ENCODE measurements around the gene NOS1AP.
"Not testable (repeated sequence)": the region's sequence is repeated elsewhere in the genome, so short reads cannot be mapped to it uniquely, and the experiment has no call there.

Gene NOS1AP

GRCh38 chr1:162197041-162197531, 127.6 kb downstream of the NOS1AP start:
- TF ChIP-seq CTCF (conservative IDR thresholded peaks at IDR 0.05): no peak
- TF ChIP-seq ZFX (IDR thresholded peaks at IDR 0.05): no peak

DNA sequence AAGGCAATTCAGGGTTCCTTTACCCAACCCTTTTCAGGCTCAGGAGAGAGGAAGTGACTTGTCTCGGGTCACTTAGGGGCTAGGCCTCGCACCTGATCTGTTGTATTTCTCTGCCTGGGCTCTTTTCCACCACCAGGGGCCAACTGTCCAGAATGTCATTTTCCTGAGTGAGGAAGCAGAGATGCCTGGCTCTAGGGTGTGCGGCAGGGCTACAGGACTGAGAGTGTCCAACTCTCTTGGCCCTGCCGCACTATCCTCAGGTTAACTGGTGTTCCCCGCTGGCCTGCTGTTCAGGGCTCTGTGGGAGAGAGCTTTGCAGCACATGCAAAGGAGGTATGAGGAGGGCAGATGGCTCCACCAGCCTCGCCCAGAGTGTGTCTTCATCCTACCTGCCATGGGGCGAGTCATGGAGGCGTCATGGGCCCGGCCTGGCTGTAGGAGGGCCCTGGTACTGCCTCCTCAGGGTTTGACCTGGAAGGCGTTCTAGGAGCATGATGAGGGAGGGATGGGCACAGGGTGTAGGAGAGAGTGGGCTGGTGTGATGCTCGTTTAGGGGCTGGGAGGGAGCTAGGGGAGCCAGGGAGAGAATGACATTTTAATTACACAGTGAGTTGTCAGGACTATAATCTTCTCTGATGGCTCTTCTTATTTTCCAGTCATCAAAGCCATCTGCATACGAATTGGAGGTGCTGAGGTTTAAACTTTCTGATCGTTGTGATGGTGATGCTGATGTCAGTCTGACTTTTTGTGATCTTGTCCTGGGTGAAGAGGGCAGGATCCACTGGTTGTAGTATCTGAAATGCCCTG, 128.3 kb downstream of the NOS1AP start:
- TF ChIP-seq CTCF (conservative IDR thresholded peaks at IDR 0.05): no peak
- no peak for TF ChIP-seq ZFX (IDR thresholded peaks at IDR 0.05)
- H3K27ac ChIP-seq: no peak overlapping the region

More at GRCh38 chr1:162197041-162197531, 127.6 kb downstream of the NOS1AP start:
- H3K27ac ChIP-seq: no peak overlapping the region

DNA sequence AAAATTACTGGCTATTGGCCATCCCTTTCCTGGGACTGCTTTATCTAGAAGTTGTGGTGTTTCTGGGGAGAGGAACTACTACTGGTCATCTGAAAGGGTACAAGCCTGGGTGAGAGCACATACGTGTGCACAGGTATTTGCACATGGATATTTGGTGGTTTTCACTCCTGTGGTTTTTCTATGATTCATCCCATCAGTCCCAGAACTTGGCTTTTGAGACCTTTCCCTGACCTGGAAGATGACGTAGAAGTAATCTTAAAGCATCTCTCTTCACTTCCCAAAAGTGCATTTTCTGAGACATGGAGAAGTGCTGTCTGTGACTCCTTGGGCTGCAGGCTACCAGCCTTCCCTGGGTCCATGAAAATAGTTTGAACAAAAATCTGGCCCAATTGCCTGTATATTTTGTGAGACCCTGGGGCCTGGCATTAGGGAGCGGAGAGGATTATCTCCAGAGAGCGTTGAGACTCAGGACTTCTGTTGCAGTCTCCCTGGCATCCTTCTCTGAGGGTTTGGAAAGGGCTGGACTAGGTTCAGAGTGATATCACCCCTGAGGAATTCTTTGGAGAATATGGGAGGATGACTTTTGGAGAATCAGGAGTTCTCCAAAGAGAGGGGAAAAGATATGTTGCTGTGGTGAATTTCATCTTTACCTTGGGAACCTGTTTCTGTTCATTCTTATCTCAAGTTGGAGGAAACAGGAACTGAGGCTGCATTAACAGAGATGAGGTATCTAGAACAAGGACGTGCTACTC, 130.8 kb downstream of the NOS1AP start:
- H3K27ac ChIP-seq: no peak overlapping the region
- TF ChIP-seq ZFX (IDR thresholded peaks at IDR 0.05) (no peak), CTCF (conservative IDR thresholded peaks at IDR 0.05) (no peak)

- H3K27ac ChIP-seq: not testable (repeated sequence)
Observed at GRCh38 chr1:162201062-162201461, 131.6 kb downstream of the NOS1AP start.

- no peak overlapping the region for H3K27ac ChIP-seq
- no peak for TF ChIP-seq ZFX (IDR thresholded peaks at IDR 0.05)
- no peak for TF ChIP-seq CTCF (conservative IDR thresholded peaks at IDR 0.05)
Observed at GRCh38 chr1:162204129-162204822, 134.8 kb downstream of the NOS1AP start.

- no peak overlapping the region for H3K27ac ChIP-seq
- TF ChIP-seq CTCF (conservative IDR thresholded peaks at IDR 0.05) (no peak), ZFX (IDR thresholded peaks at IDR 0.05) (no peak)
Observed at GRCh38 chr1:162204823-162205155, 135.3 kb downstream of the NOS1AP start.

GRCh38 chr1:162206300-162206699, 136.8 kb downstream of the NOS1AP start:
- H3K27ac ChIP-seq: no peak overlapping the region
- TF ChIP-seq ZFX (IDR thresholded peaks at IDR 0.05): no peak
- no peak for TF ChIP-seq CTCF (conservative IDR thresholded peaks at IDR 0.05)

All from C4-2B (cell line).